Fibroblast of villous mesenchyme (primary cell): ENCODE data around the gene CIRBP. TPM values are rescaled to one million over a fixed set of nuclear protein-coding genes. Genes with fewer than 3 reads are reported as not detected.

Experiments used
- DNase-seq: peaks from one replicate; pipeline ENCODE4 v3.0.0-alpha.2; 2010; ENCODE audit warnings: low read depth
- H3K4me3 ChIP-seq: 2 replicates; pipeline ENCODE4 v1.5.1; 2011; ENCODE audit warnings: low read depth, mild to moderate bottlenecking, low read length
- total RNA-seq: library from RNA; depleted of rRNA; stranded (reverse); fragments of >200 nt; gene quantifications from 2 replicates; pipeline ENCODE4 v1.2.3, GENCODE V29; 2012
- TF ChIP-seq, protein P1 (sequence below): IDR thresholded peaks from 2 replicates; pipeline ENCODE4 v1.5.1; 2012; ENCODE audit warnings: low read depth, mild to moderate bottlenecking, low read length; ENCODE audit not compliant: insufficient read depth

The CIRBP gene
- total RNA-seq, 1 donor, result 85.5 TPM

DNA sequence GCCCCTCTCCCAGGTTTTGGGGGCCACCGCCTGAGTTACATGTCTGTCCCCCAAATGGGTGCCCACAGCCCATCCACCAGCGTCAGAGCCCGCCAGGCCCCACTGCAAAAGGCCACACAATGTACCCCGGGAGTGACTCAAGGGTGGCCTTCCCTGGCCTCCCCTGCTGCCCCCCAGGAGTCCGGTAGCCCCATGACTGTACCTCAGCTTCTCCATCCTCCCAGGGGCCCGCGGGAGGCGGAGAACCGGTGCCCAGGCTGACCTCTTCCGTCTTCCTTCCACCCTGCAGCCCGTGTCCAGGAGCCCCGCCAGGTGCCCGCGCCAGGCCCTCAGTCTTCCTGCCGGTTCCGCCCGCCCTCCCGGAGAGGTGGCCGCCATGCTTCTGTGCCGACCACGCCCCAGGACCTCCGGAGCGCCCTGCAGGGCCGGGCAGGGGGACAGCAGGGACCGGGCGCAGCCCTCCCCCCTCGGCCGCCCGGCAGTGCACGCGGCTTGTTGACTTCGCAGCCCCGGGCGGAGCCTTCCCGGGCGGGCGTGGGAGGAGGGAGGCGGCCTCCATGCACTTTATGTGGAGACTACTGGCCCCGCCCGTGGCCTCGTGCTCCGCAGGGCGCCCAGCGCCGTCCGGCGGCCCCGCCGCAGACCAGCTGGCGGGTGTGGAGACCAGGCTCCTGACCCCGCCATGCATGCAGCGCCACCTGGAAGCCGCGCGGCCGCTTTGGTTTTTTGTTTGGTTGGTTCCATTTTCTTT is 41.7 kb upstream of the CIRBP start:
- DNase-seq, result peak; percentile 40
- TF ChIP-seq, protein P1, sequence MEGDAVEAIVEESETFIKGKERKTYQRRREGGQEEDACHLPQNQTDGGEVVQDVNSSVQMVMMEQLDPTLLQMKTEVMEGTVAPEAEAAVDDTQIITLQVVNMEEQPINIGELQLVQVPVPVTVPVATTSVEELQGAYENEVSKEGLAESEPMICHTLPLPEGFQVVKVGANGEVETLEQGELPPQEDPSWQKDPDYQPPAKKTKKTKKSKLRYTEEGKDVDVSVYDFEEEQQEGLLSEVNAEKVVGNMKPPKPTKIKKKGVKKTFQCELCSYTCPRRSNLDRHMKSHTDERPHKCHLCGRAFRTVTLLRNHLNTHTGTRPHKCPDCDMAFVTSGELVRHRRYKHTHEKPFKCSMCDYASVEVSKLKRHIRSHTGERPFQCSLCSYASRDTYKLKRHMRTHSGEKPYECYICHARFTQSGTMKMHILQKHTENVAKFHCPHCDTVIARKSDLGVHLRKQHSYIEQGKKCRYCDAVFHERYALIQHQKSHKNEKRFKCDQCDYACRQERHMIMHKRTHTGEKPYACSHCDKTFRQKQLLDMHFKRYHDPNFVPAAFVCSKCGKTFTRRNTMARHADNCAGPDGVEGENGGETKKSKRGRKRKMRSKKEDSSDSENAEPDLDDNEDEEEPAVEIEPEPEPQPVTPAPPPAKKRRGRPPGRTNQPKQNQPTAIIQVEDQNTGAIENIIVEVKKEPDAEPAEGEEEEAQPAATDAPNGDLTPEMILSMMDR, result no peak
- H3K4me3 ChIP-seq, result no peak overlapping the region

DNA sequence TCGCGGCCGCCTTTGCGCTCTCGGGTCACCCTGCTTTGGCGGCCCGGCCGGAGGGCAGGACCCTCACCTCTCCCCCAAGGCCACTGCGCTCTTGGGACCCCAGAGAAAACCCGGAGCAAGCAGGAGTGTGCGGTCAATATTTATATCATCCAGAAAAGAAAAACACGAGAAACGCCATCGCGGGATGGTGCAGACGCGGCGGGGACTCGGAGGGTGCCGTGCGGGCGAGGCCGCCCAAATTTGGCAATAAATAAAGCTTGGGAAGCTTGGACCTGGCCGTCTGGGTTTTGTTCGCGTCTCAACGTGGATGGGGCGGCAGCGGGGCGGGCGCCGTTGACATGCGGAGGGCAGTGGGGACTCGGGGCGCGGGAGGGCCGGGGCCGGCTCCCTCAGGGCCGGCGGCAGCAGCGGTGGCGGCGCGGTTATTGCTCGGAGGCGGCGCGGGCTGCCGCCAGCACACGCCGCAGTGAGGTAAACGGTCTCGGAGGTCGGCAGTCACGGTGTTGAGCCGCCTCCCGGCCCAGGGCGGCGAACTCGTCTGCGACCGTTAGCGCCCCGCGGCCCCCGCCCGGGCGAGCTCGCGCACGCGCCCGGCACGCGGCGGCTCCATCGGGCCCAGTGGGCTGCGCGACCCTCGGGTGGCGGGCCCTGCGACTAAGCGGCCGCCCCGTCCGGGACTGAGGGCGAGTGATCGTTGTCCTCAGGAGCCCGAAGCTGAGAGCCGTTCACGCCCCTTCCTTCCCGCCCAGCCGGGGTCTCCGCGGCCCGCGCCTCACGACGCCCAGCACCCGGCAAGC is 40.8 kb upstream of the CIRBP start:
- TF ChIP-seq, protein P1, result no peak
- H3K4me3 ChIP-seq, result no peak overlapping the region
- no peak for DNase-seq

DNA sequence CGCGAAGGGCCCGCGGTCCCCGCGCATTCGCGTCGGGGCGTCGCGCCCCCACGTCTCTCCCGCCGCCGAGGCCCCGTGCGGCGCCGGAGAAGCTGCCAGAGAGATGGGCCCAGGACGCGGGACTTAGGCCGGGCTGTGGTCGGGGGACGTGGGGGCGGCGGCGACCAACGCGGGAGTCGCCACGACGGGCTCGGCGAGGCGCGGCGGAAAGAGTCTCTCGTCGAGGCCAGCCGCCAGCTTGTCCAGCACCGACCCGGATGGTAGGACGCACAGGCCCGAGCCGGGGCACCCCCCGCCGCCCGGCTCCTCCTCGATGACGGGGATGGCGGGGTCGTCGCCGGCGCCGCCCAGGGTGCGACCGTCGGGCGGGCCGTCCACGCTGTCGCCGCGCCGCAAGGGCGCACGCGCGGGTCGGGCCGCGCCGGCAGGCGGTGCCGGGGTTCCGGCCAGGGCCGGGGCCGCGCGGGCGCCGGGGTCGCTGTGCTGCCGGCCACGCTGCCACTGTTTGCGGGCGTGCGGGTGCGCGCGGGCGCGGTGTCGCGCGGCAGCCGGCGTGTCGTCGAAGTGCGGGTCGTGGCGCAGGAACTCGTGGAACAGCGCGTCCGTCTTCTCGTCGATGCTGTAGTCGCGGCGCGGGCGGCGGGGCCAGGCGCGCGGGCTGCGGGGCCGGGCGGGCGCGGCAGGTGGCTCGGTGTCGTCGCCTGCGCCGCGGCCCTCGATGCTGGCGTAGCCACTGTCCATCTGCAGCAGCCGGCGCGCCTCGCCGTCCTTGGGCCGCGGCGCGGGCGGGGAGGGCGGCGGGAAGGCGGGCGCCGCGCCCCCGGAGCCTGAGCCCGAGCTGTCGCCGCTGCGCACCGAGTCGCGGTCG is 39.8 kb upstream of the CIRBP start:
- DNase-seq, result no peak
- H3K4me3 ChIP-seq, result no peak overlapping the region
- TF ChIP-seq, protein P1, result no peak

DNA sequence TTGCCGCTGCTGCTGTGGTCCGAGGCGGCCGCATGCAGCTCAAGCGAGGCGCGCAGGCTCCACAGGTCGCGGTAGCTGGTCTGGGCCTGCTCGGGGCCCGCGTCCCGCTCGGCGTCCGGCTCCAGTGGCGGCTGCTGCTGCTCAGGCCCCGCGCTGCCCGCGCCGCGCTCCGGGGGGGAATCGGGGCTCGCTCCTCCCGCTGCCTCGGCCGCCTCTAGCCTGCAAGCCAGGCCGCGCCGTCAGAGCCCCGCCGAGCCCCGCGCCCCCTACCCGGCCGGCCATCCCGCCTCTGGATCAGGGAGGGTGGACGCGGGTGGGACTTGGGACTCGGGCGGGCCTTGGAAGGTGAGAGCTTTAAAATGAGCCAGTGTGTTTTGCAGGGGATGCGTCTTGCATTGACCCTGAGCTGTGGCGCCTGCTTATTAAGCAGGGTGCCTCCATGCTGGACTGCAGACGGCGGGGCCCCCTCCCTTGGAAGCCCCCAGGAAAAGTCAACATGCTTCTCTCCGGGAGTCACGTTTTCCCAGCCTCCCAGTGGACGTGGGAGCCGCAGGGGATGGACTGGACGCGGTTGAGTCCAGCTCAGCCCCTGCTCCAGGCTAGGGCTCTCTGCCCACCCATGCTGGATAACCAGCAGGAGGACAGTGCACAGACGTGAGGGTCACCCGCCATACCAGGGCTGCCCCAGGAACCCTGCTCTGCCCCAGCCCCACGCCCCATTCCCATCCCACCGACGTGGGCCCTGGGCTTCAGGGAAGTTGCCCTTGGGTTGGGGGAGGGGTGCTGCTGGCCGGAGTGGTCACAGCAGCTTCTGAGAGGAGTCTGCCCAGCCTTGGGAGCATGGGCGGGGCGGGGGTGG is 39.0 kb upstream of the CIRBP start:
- DNase-seq, result no peak
- TF ChIP-seq, protein P1, result no peak

DNA sequence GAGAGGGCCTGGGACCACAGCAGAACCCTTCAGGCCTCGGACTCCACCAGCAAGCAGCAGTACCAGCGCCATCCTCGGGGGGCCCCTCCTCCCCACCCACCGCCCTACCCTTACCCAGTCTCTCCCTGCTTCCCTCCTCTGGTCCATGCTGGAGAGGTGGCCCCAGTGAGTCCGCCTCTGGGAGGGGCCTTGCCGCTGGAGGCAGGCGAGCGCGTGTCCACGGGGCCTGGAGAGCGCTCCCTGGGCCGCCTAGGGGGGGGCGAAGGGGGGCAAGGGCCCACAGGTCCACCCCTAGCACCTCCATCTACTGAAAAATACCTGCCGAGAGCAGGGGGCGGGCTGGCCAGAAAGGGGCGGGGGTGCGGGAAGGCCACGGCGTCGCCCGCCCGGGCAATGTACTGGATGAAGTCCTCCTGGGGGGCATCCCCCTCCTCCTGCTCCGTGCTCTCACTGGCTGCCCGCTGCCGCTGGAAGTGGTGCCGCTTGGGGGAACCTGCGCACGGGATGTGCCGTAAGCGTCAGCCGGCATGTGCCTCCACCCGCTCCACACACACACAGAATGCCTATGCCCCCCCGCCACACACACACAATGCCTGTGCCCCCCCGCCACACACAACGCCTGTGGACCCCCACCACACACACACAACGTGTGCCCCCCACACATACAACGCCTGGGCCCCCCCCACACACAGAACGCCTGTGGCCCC is 38.2 kb upstream of the CIRBP start:
- TF ChIP-seq, protein P1, result no peak
- H3K4me3 ChIP-seq, result no peak overlapping the region
- no peak for DNase-seq

More for the DNA sequence above, 39.0 kb upstream of the CIRBP start:
- H3K4me3 ChIP-seq, result no peak overlapping the region
